ENCODE results near the gene RAX2.
"Not testable (repeated sequence)": the region's sequence is repeated elsewhere in the genome, so short reads cannot be mapped to it uniquely, and the experiment has no call there.

RAX2 gene

GRCh38 chr19:3760871-3761361 lies 11.1 kb downstream of the RAX2 start:
- peak; percentile 45 for DNase-seq (ENCODE audit: low spot score)

GRCh38 chr19:3759482-3760254 lies 12.4 kb downstream of the RAX2 start:
- no peak for DNase-seq (ENCODE audit: low spot score)

- DNase-seq (ENCODE audit: low spot score) = not testable (repeated sequence)
Observed at GRCh38 chr19:3758297-3758696, 13.7 kb downstream of the RAX2 start.

- DNase-seq (ENCODE audit: low spot score) = not testable (repeated sequence)
Observed at GRCh38 chr19:3757705-3758104, 14.3 kb downstream of the RAX2 start.

GRCh38 chr19:3753631-3754410 lies 18.2 kb downstream of the RAX2 start:
- DNase-seq (ENCODE audit: low spot score) = no peak

- DNase-seq (ENCODE audit: low spot score) = no peak
Observed at GRCh38 chr19:3752492-3752891, 19.5 kb downstream of the RAX2 start.

- no peak for DNase-seq (ENCODE audit: low spot score)
Observed at GRCh38 chr19:3751236-3751635, 20.8 kb downstream of the RAX2 start.

- DNase-seq (ENCODE audit: low spot score) = no peak
Observed at GRCh38 chr19:3750211-3750610, 21.8 kb downstream of the RAX2 start.

GRCh38 chr19:3748965-3749364 lies 23.1 kb downstream of the RAX2 start:
- DNase-seq (ENCODE audit: low spot score) = no peak

GRCh38 chr19:3746371-3747056 lies 25.5 kb downstream of the RAX2 start:
- DNase-seq (ENCODE audit: low spot score) = no peak

- no peak for DNase-seq (ENCODE audit: low spot score)
Observed at GRCh38 chr19:3745363-3746045, 26.5 kb downstream of the RAX2 start.

GRCh38 chr19:3743486-3743885 lies 28.5 kb downstream of the RAX2 start:
- DNase-seq (ENCODE audit: low spot score) = no peak

GRCh38 chr19:3740431-3740830 lies 31.6 kb downstream of the RAX2 start:
- DNase-seq (ENCODE audit: low spot score) = no peak

GRCh38 chr19:3738477-3739220 lies 33.4 kb downstream of the RAX2 start:
- DNase-seq (ENCODE audit: low spot score) = no peak

GRCh38 chr19:3737487-3738205 lies 34.4 kb downstream of the RAX2 start:
- no peak for DNase-seq (ENCODE audit: low spot score)

- no peak for DNase-seq (ENCODE audit: low spot score)
Observed at GRCh38 chr19:3736106-3736724, 35.8 kb downstream of the RAX2 start.

GRCh38 chr19:3734310-3734600 lies 37.8 kb downstream of the RAX2 start:
- no peak for DNase-seq (ENCODE audit: low spot score)

- no peak for DNase-seq (ENCODE audit: low spot score)
Observed at GRCh38 chr19:3733549-3734309, 38.3 kb downstream of the RAX2 start.

- no peak for DNase-seq (ENCODE audit: low spot score)
Observed at GRCh38 chr19:3732108-3732507, 39.9 kb downstream of the RAX2 start.
